Panc1 (cell line): ENCODE measurements around the gene MXD4. TPM values are rescaled to one million over a fixed set of nuclear protein-coding genes. Genes with fewer than 3 reads are reported as not detected.
"Not testable (repeated sequence)": the region's sequence is repeated elsewhere in the genome, so short reads cannot be mapped to it uniquely, and the experiment has no call there.

Experiments used
- ATAC-seq: fragments of 200-7000 bp; cut with Tn5 transposase; 2 replicates; pipeline ENCODE4 v1.9.1; 2020; ENCODE audit warnings: mild to moderate bottlenecking, moderate library complexity
- BruUV-seq: library from RNA; stranded (reverse); fragments of 400-500 nt; replicated peaks from 2 replicates; lab custom pipeline; 2021; lab: Mats Ljungman, UMichigan
- CTCF ChIA-PET: fragments of 300-600 bp; sonication (Branson Sonifier 250); formaldehyde crosslinking; loops from one replicate; lab custom pipeline; 2022; ENCODE audit warnings: antibody characterized with exemption; lab: Charles Lee
- POLR2A ChIA-PET: fragments of 300-600 bp; sonication (Branson Sonifier 250); formaldehyde crosslinking; loops from one replicate; lab custom pipeline; 2022; ENCODE audit warnings: antibody characterized with exemption; lab: Charles Lee
- DNase-seq: peaks from one replicate; pipeline ENCODE4 v3.0.0-alpha.2; 2010; ENCODE audit warnings: low read depth, low spot score
- H3K27ac ChIP-seq: 2 replicates; pipeline ENCODE4 v1.5.1; 2011; ENCODE audit warnings: mild to moderate bottlenecking, low read length, inconsistent platforms
- H3K27me3 ChIP-seq: fragments of 200-500 bp; sonication (Bioruptor generic); 2 replicates; pipeline ENCODE4 v1.6.0; 2014; ENCODE audit warnings: low read length, inconsistent platforms; ENCODE audit not compliant: control insufficient read depth, insufficient read depth
- H3K36me3 ChIP-seq: fragments of 200-500 bp; sonication (Bioruptor generic); 2 replicates; pipeline ENCODE4 v1.5.1; 2014; ENCODE audit warnings: inconsistent platforms, mild to moderate bottlenecking, low read length, moderate library complexity; ENCODE audit not compliant: control insufficient read depth, insufficient read depth
- H3K4me1 ChIP-seq: 2 replicates; pipeline ENCODE4 v1.5.1; 2011; ENCODE audit warnings: inconsistent platforms, mild to moderate bottlenecking, low read length, moderate library complexity; ENCODE audit not compliant: control insufficient read depth, insufficient read depth
- H3K4me3 ChIP-seq, 2 experiments: 2 replicates each; pipeline ENCODE4 v1.5.1; 2011 to 2012; ENCODE audit warnings: low read depth in 2 of 2, low read length in 2 of 2, mild to moderate bottlenecking in 2 of 2, inconsistent platforms in 1 of 2, moderate library complexity in 1 of 2
- H3K9me3 ChIP-seq: fragments of 200-500 bp; sonication (Bioruptor generic); 2 replicates; pipeline ENCODE4 v1.5.1; 2014; ENCODE audit warnings: low read depth, mild to moderate bottlenecking, inconsistent platforms, low read length, moderate library complexity; ENCODE audit not compliant: control insufficient read depth, insufficient read depth
- POLR2AphosphoS5 ChIP-seq: IDR thresholded peaks from 2 replicates; pipeline ENCODE4 v1.6.1; 2012; ENCODE audit warnings: mild to moderate bottlenecking, low read depth, low read length, moderate library complexity
- SIN3A ChIP-seq: IDR thresholded peaks from 2 replicates; pipeline ENCODE4 v1.6.1; 2012; ENCODE audit warnings: low read depth, mild to moderate bottlenecking, low read length, moderate library complexity, borderline replicate concordance; ENCODE audit not compliant: insufficient read depth
- TCF7L2 ChIP-seq: IDR thresholded peaks from 2 replicates; pipeline ENCODE4 v1.6.1; 2011; ENCODE audit warnings: mild to moderate bottlenecking, low read depth, low read length, inconsistent platforms
- in situ Hi-C: cut with HindIII; loops from 2 replicates; pipeline ENCODE4 v1.10.0; 2016; ENCODE audit warnings: low sequenced_read_pairs, low pct_unique_long_range_greater_than_20kb
- intact Hi-C: fragments of 100-400 bp; cut with micrococcal nuclease; formaldehyde crosslinking; loops from one replicate; pipeline ENCODE4 v1.10.0; 2022; ENCODE audit not compliant: unreplicated experiment
- total RNA-seq: library from RNA; stranded (reverse); gene quantifications from one replicate; pipeline ENCODE4 v1.2.1, GENCODE V29; 2021; ENCODE audit not compliant: unreplicated experiment
- TF ChIP-seq, protein P1 (sequence below): fragments of 450-650 bp; IDR thresholded peaks from 2 replicates; pipeline ENCODE4 v1.5.1; 2017; ENCODE audit warnings: mild to moderate bottlenecking
- TF ChIP-seq, protein P2 (sequence below), 2 experiments: IDR thresholded peaks; 2 replicates each; pipeline ENCODE4 v1.6.1; 2011 to 2012; ENCODE audit warnings: low read depth in 2 of 2, control low read depth in 1 of 2, low read length in 1 of 2, mild to moderate bottlenecking in 1 of 2, moderate library complexity in 1 of 2; ENCODE audit not compliant: insufficient read depth in 1 of 2

The MXD4 gene
- total RNA-seq, 1 experiment from 2014 or later, result 32.7 TPM

DNA sequence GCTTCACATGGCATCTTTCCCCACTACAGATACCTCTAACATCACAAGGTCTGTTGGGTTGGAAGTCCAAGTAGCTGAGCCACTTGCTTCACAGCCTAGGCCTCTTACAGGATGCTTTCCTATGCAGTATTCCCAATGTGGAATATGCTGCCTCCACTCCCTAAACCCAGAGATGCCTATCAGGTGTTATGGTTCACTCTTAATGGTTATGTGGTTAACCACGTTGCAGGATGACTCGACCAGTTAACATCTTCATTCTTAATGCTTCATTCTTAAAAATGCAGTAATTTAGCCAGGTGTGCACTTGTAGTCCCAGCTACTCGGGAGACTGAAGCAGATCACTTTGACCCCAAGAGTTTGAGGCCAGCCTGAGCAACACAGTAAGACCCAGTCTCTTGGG is 44.2 kb downstream of the MXD4 start:
- in situ Hi-C loops (no loop called here), intact Hi-C loops (no loop called here)
- DNase-seq, result no peak
- CTCF ChIA-PET, result no interaction called here
- no peaks in the 10 kb centered on the region for H3K9me3 ChIP-seq
- no peak overlapping the region for H3K4me3 ChIP-seq
- no peaks in the 10 kb centered on the region; the same call in 1 of the 2 replicates for H3K4me1 ChIP-seq
- no peak overlapping the region for H3K27ac ChIP-seq
- POLR2A ChIA-PET, result no interaction called here
- H3K27me3 ChIP-seq, result no peaks in the 10 kb centered on the region
- H3K36me3 ChIP-seq, result no peaks in the 10 kb centered on the region
- no peak for TF ChIP-seq TCF7L2
- TF ChIP-seq, protein P1, sequence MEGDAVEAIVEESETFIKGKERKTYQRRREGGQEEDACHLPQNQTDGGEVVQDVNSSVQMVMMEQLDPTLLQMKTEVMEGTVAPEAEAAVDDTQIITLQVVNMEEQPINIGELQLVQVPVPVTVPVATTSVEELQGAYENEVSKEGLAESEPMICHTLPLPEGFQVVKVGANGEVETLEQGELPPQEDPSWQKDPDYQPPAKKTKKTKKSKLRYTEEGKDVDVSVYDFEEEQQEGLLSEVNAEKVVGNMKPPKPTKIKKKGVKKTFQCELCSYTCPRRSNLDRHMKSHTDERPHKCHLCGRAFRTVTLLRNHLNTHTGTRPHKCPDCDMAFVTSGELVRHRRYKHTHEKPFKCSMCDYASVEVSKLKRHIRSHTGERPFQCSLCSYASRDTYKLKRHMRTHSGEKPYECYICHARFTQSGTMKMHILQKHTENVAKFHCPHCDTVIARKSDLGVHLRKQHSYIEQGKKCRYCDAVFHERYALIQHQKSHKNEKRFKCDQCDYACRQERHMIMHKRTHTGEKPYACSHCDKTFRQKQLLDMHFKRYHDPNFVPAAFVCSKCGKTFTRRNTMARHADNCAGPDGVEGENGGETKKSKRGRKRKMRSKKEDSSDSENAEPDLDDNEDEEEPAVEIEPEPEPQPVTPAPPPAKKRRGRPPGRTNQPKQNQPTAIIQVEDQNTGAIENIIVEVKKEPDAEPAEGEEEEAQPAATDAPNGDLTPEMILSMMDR, result no peak
- TF ChIP-seq, protein P2, sequence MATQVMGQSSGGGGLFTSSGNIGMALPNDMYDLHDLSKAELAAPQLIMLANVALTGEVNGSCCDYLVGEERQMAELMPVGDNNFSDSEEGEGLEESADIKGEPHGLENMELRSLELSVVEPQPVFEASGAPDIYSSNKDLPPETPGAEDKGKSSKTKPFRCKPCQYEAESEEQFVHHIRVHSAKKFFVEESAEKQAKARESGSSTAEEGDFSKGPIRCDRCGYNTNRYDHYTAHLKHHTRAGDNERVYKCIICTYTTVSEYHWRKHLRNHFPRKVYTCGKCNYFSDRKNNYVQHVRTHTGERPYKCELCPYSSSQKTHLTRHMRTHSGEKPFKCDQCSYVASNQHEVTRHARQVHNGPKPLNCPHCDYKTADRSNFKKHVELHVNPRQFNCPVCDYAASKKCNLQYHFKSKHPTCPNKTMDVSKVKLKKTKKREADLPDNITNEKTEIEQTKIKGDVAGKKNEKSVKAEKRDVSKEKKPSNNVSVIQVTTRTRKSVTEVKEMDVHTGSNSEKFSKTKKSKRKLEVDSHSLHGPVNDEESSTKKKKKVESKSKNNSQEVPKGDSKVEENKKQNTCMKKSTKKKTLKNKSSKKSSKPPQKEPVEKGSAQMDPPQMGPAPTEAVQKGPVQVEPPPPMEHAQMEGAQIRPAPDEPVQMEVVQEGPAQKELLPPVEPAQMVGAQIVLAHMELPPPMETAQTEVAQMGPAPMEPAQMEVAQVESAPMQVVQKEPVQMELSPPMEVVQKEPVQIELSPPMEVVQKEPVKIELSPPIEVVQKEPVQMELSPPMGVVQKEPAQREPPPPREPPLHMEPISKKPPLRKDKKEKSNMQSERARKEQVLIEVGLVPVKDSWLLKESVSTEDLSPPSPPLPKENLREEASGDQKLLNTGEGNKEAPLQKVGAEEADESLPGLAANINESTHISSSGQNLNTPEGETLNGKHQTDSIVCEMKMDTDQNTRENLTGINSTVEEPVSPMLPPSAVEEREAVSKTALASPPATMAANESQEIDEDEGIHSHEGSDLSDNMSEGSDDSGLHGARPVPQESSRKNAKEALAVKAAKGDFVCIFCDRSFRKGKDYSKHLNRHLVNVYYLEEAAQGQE (IDR thresholded peaks at IDR 0.05; ENCODE audit: insufficient read depth in 1 of 2, low read depth in 2 of 2, low read length in 1 of 2), result no peak
- TF ChIP-seq POLR2AphosphoS5, result no peak
- TF ChIP-seq SIN3A, result no peak
- ATAC-seq, result peak; percentile 42
- BruUV-seq, result no TSS peak

DNA sequence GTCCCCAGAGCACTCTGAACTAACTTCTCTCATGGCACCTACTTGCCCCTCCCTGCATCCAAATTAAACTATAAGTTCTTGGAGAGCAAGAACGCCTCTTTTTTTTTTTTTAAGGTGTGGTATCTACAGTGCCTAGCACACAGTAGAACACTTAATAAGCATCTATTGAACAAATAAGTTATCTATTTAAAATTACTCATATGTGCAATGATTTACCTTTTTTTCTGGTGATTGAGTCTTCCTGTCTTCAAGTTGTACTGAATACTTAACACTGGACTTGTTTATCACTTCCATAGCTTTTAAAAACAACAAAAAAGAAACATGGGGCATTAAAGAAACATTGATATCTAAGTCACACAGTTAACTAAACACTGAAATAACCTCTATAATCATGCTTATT is 49.1 kb downstream of the MXD4 start:
- intact Hi-C loops, result no loop called here
- POLR2A ChIA-PET, result no interaction called here
- no TSS peak for BruUV-seq
- CTCF ChIA-PET, result no interaction called here
- in situ Hi-C loops, result no loop called here
- H3K27ac ChIP-seq, result no peak overlapping the region
- TF ChIP-seq TCF7L2 (no peak), SIN3A (no peak), POLR2AphosphoS5 (no peak)
- TF ChIP-seq, protein P2 (IDR thresholded peaks at IDR 0.05; ENCODE audit: insufficient read depth in 1 of 2, low read depth in 2 of 2, low read length in 1 of 2), result no peak
- TF ChIP-seq, protein P1, result no peak
- ATAC-seq, result no peak
- no peak for DNase-seq
- no peaks in the 10 kb centered on the region for H3K36me3 ChIP-seq
- H3K4me1 ChIP-seq, result no peaks in the 10 kb centered on the region
- no peak overlapping the region for H3K4me3 ChIP-seq
- H3K9me3 ChIP-seq, result no peaks in the 10 kb centered on the region
- H3K27me3 ChIP-seq, result no peaks in the 10 kb centered on the region

DNA sequence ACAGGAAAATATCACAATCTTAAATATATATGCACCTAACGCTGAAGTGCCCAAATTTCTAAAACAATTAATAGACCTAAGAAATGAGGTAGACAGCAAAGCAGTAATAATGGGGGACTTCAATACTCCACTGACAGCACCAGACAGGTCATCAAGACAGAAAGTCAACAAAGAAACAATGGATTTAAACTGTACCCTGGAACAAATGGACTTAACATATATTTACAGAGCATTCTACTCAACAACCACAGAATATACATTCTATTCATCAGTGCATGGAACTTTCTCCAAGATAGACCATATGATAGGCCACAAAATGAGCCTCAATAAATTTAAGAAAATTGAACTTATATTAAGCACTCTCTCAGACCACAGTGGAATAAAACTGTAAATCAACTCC is 59.1 kb downstream of the MXD4 start:
- H3K9me3 ChIP-seq, H3K4me3 ChIP-seq, BruUV-seq, DNase-seq, intact Hi-C loops, ATAC-seq, H3K27me3 ChIP-seq, POLR2A ChIA-PET, in situ Hi-C loops, H3K4me1 ChIP-seq, H3K27ac ChIP-seq, H3K36me3 ChIP-seq, CTCF ChIA-PET: not testable (repeated sequence)
